GM23338 (cell line): ENCODE results near the gene HDAC5. TPM values are rescaled to one million over a fixed set of nuclear protein-coding genes. Genes with fewer than 3 reads are reported as not detected.

Experiments used
- ATAC-seq: fragments of 200-7000 bp; cut with Tn5 transposase; 3 replicates; pipeline ENCODE4 v1.9.1; 2020
- DNase-seq: peaks from one replicate; pipeline ENCODE4 v3.0.0-alpha.2; 2015; ENCODE audit warnings: low spot score
- H2AFZ ChIP-seq: fragments of 200-600 bp; sonication (generic); 2 replicates; pipeline ENCODE4 v1.8.0; 2016; ENCODE audit warnings: antibody characterized with exemption, mild to moderate bottlenecking, moderate library complexity
- H3F3A ChIP-seq: fragments of 200-600 bp; sonication (generic); replicated peaks from 2 replicates; pipeline ENCODE4 v1.8.0; 2017; ENCODE audit warnings: antibody characterized with exemption, mixed run types, low read depth
- H3K27ac ChIP-seq: fragments of 200-600 bp; sonication (generic); 2 replicates; pipeline ENCODE4 v1.6.1; 2016; ENCODE audit warnings: low read depth
- H3K27me3 ChIP-seq: fragments of 200-600 bp; sonication (generic); 2 replicates; pipeline ENCODE4 v1.8.0; 2016; ENCODE audit warnings: mild to moderate bottlenecking, mixed run types, moderate library complexity; ENCODE audit not compliant: insufficient read depth
- H3K36me3 ChIP-seq: fragments of 200-600 bp; sonication (generic); 2 replicates; pipeline ENCODE4 v1.8.0; 2016; ENCODE audit warnings: mild to moderate bottlenecking; ENCODE audit not compliant: insufficient read depth
- H3K4me1 ChIP-seq: fragments of 200-600 bp; sonication (generic); 2 replicates; pipeline ENCODE4 v1.8.0; 2016; ENCODE audit warnings: mild to moderate bottlenecking, moderate library complexity; ENCODE audit not compliant: insufficient read depth
- H3K4me2 ChIP-seq: fragments of 200-600 bp; sonication (generic); 2 replicates; pipeline ENCODE4 v1.7.1; 2017; ENCODE audit warnings: mixed run types
- H3K4me3 ChIP-seq: fragments of 200-600 bp; sonication (generic); 2 replicates; pipeline ENCODE4 v1.6.1; 2016; ENCODE audit warnings: mixed run types
- H3K79me2 ChIP-seq: fragments of 200-600 bp; sonication (generic); replicated peaks from 2 replicates; pipeline ENCODE4 v1.8.0; 2017; ENCODE audit warnings: mild to moderate bottlenecking; ENCODE audit not compliant: insufficient read depth
- H3K9me2 ChIP-seq: fragments of 200-600 bp; sonication (generic); 2 replicates; pipeline ENCODE4 v1.8.0; 2017; ENCODE audit not compliant: insufficient read depth
- H4K20me1 ChIP-seq: fragments of 200-600 bp; sonication (generic); replicated peaks from 2 replicates; pipeline ENCODE4 v1.8.0; 2017; ENCODE audit warnings: mild to moderate bottlenecking; ENCODE audit not compliant: insufficient read depth
- H3K27ac Mint-ChIP-seq: 2 replicates; pipeline ENCODE4 v1.8.0; 2020; ENCODE audit warnings: inconsistent platforms, mild to moderate bottlenecking, moderate library complexity, mixed read lengths
- H3K27me3 Mint-ChIP-seq: 3 replicates; pipeline ENCODE4 v1.8.0; 2022; ENCODE audit warnings: low read depth, mild to moderate bottlenecking, moderate library complexity, mixed read lengths, inconsistent platforms; ENCODE audit not compliant: insufficient read depth, poor library complexity
- H3K36me3 Mint-ChIP-seq: 3 replicates; pipeline ENCODE4 v1.8.0; 2021; ENCODE audit warnings: low read depth, mild to moderate bottlenecking, inconsistent platforms, moderate library complexity, mixed read lengths
- H3K4me1 Mint-ChIP-seq: 3 replicates; pipeline ENCODE4 v1.8.0; 2020; ENCODE audit warnings: mild to moderate bottlenecking, inconsistent platforms, mixed read lengths
- H3K4me3 Mint-ChIP-seq: 3 replicates; pipeline ENCODE4 v1.8.0; 2021; ENCODE audit warnings: moderate library complexity, mild to moderate bottlenecking, inconsistent platforms, mixed read lengths
- H3K9me3 Mint-ChIP-seq: 3 replicates; pipeline ENCODE4 v1.8.0; 2020; ENCODE audit warnings: moderate library complexity, mild to moderate bottlenecking, inconsistent platforms, mixed read lengths
- CREB1 ChIP-seq: fragments of 250-450 bp; sonication (Bioruptor Pico); IDR thresholded peaks from 2 replicates; pipeline ENCODE4 v1.5.0; 2020; ENCODE audit warnings: low read depth, mild to moderate bottlenecking, moderate library complexity
- EZH2 ChIP-seq: fragments of 200-600 bp; sonication (generic); IDR thresholded peaks from one replicate; pipeline ENCODE4 v1.8.0; 2017; ENCODE audit warnings: antibody characterized with exemption, mild to moderate bottlenecking, low read depth; ENCODE audit not compliant: unreplicated experiment
- EZH2phosphoT487 ChIP-seq: fragments of 200-600 bp; sonication (generic); IDR thresholded peaks from one replicate; pipeline ENCODE4 v1.8.1; 2018; ENCODE audit warnings: antibody characterized with exemption; ENCODE audit not compliant: unreplicated experiment
- JUNB ChIP-seq: IDR thresholded peaks from one replicate; pipeline ENCODE4 v1.6.1; 2016; ENCODE audit warnings: antibody characterized with exemption; ENCODE audit not compliant: unreplicated experiment
- NANOG ChIP-seq: IDR thresholded peaks from 2 replicates; pipeline ENCODE4 v1.6.1; 2016; ENCODE audit warnings: antibody characterized with exemption, borderline replicate concordance
- POLR2AphosphoS5 ChIP-seq: IDR thresholded peaks from 2 replicates; pipeline ENCODE4 v1.6.1; 2016; ENCODE audit warnings: antibody characterized with exemption, low read depth
- STAT1 ChIP-seq: IDR thresholded peaks from one replicate; pipeline ENCODE4 v1.6.1; 2016; ENCODE audit warnings: antibody characterized with exemption; ENCODE audit not compliant: unreplicated experiment
- ZNF114 ChIP-seq: fragments of 250-450 bp; sonication (Bioruptor Pico); IDR thresholded peaks from 2 replicates; pipeline ENCODE4 v1.5.0; 2020; ENCODE audit warnings: mild to moderate bottlenecking, moderate library complexity
- ZNF331 ChIP-seq: fragments of 250-450 bp; sonication (Bioruptor Pico); IDR thresholded peaks from 2 replicates; pipeline ENCODE4 v1.5.0; 2020; ENCODE audit warnings: low read depth, mild to moderate bottlenecking, moderate library complexity
- polyA plus RNA-seq: library from polyadenylated mRNA; unstranded; fragments of >200 nt; fragmentation: Nextera tagmentation; extraction: Ambion mirVana; gene quantifications from 2 replicates; pipeline ENCODE4 v1.2.1, GENCODE V29; 2016
- total RNA-seq: library from RNA; depleted of rRNA; stranded (reverse); fragments of >200 nt; shearing (Covaris generic); gene quantifications from 2 replicates; pipeline ENCODE4 v1.2.3, GENCODE V29; 2014
- TF ChIP-seq, protein P1 (sequence below): IDR thresholded peaks from one replicate; pipeline ENCODE4 v1.6.1; 2018; ENCODE audit warnings: antibody characterized with exemption; ENCODE audit not compliant: unreplicated experiment
- TF ChIP-seq, protein P2 (sequence below): IDR thresholded peaks from 2 replicates; pipeline ENCODE4 v1.6.1; 2016; ENCODE audit warnings: antibody characterized with exemption
- TF ChIP-seq, protein P3 (sequence below), 2 experiments: fragments of 200-600 bp in 1 of 2; sonication (generic) in 1 of 2; conservative IDR thresholded peaks; 2 replicates each; pipeline versions ENCODE4 v1.5.1 to v1.6.1; 2016 to 2017; ENCODE audit warnings: antibody characterized with exemption in 2 of 2, low read depth in 2 of 2, mild to moderate bottlenecking in 2 of 2, moderate library complexity in 1 of 2
- TF ChIP-seq, protein P4 (sequence below): fragments of 250-450 bp; sonication (Bioruptor Pico); IDR thresholded peaks from 2 replicates; pipeline ENCODE4 v1.5.0; 2020; ENCODE audit warnings: mild to moderate bottlenecking, moderate library complexity

Gene HDAC5
- total and polyA plus RNA-seq, 2 experiments from 2014 or later: 16.9 to 71.1 TPM

DNA sequence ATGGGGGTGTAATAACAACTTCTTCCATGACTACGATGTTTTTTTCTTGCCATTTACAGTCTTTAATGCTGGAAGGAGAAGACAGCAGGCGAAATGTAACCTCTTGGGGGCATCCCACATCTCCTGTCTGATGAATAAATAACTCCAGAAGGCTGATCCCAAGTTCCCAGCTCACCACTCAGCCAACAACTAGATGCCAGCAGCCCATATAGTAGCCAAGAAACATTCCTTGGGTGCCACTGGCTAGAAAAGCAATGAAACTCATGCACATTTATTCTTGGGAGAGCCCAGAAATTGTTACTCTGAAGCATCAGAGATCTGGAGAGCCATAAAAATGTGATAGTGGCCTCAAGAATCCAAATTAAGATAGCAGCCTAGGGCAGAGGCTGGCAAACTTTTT lies 86.0 kb downstream of the HDAC5 start:
- Histone ChIP-seq H3K79me2 (peaks cover 43% of the 10 kb centered on the region), H3F3A (peaks cover 4% of the 10 kb centered on the region; the same call in 1 of the 2 replicates), H4K20me1 (peaks cover 30% of the 10 kb centered on the region), H3K4me2 (no peak overlapping the region), H2AFZ (no peak overlapping the region), H3K4me3 (no peak overlapping the region), H3K36me3 (peaks cover 47% of the 10 kb centered on the region), H3K27ac (no peak overlapping the region), H3K9me2 (no peaks in the 10 kb centered on the region), H3K4me1 (no peaks in the 10 kb centered on the region), H3K27me3 (no peaks in the 10 kb centered on the region)
- peaks cover 2% of the 10 kb centered on the region for H3K27me3 Mint-ChIP-seq
- no peak for TF ChIP-seq CREB1 (CRISPR knock-in tag)
- TF ChIP-seq EZH2: no peak
- TF ChIP-seq EZH2phosphoT487: no peak
- no peak for TF ChIP-seq JUNB
- TF ChIP-seq, protein P1, sequence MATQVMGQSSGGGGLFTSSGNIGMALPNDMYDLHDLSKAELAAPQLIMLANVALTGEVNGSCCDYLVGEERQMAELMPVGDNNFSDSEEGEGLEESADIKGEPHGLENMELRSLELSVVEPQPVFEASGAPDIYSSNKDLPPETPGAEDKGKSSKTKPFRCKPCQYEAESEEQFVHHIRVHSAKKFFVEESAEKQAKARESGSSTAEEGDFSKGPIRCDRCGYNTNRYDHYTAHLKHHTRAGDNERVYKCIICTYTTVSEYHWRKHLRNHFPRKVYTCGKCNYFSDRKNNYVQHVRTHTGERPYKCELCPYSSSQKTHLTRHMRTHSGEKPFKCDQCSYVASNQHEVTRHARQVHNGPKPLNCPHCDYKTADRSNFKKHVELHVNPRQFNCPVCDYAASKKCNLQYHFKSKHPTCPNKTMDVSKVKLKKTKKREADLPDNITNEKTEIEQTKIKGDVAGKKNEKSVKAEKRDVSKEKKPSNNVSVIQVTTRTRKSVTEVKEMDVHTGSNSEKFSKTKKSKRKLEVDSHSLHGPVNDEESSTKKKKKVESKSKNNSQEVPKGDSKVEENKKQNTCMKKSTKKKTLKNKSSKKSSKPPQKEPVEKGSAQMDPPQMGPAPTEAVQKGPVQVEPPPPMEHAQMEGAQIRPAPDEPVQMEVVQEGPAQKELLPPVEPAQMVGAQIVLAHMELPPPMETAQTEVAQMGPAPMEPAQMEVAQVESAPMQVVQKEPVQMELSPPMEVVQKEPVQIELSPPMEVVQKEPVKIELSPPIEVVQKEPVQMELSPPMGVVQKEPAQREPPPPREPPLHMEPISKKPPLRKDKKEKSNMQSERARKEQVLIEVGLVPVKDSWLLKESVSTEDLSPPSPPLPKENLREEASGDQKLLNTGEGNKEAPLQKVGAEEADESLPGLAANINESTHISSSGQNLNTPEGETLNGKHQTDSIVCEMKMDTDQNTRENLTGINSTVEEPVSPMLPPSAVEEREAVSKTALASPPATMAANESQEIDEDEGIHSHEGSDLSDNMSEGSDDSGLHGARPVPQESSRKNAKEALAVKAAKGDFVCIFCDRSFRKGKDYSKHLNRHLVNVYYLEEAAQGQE: no peak
- TF ChIP-seq, protein P2, sequence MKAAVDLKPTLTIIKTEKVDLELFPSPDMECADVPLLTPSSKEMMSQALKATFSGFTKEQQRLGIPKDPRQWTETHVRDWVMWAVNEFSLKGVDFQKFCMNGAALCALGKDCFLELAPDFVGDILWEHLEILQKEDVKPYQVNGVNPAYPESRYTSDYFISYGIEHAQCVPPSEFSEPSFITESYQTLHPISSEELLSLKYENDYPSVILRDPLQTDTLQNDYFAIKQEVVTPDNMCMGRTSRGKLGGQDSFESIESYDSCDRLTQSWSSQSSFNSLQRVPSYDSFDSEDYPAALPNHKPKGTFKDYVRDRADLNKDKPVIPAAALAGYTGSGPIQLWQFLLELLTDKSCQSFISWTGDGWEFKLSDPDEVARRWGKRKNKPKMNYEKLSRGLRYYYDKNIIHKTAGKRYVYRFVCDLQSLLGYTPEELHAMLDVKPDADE: no peak
- TF ChIP-seq, protein P3, sequence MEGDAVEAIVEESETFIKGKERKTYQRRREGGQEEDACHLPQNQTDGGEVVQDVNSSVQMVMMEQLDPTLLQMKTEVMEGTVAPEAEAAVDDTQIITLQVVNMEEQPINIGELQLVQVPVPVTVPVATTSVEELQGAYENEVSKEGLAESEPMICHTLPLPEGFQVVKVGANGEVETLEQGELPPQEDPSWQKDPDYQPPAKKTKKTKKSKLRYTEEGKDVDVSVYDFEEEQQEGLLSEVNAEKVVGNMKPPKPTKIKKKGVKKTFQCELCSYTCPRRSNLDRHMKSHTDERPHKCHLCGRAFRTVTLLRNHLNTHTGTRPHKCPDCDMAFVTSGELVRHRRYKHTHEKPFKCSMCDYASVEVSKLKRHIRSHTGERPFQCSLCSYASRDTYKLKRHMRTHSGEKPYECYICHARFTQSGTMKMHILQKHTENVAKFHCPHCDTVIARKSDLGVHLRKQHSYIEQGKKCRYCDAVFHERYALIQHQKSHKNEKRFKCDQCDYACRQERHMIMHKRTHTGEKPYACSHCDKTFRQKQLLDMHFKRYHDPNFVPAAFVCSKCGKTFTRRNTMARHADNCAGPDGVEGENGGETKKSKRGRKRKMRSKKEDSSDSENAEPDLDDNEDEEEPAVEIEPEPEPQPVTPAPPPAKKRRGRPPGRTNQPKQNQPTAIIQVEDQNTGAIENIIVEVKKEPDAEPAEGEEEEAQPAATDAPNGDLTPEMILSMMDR (conservative IDR thresholded peaks at IDR 0.05; ENCODE audit: low read depth in 2 of 2): no peak
- TF ChIP-seq, protein P4, sequence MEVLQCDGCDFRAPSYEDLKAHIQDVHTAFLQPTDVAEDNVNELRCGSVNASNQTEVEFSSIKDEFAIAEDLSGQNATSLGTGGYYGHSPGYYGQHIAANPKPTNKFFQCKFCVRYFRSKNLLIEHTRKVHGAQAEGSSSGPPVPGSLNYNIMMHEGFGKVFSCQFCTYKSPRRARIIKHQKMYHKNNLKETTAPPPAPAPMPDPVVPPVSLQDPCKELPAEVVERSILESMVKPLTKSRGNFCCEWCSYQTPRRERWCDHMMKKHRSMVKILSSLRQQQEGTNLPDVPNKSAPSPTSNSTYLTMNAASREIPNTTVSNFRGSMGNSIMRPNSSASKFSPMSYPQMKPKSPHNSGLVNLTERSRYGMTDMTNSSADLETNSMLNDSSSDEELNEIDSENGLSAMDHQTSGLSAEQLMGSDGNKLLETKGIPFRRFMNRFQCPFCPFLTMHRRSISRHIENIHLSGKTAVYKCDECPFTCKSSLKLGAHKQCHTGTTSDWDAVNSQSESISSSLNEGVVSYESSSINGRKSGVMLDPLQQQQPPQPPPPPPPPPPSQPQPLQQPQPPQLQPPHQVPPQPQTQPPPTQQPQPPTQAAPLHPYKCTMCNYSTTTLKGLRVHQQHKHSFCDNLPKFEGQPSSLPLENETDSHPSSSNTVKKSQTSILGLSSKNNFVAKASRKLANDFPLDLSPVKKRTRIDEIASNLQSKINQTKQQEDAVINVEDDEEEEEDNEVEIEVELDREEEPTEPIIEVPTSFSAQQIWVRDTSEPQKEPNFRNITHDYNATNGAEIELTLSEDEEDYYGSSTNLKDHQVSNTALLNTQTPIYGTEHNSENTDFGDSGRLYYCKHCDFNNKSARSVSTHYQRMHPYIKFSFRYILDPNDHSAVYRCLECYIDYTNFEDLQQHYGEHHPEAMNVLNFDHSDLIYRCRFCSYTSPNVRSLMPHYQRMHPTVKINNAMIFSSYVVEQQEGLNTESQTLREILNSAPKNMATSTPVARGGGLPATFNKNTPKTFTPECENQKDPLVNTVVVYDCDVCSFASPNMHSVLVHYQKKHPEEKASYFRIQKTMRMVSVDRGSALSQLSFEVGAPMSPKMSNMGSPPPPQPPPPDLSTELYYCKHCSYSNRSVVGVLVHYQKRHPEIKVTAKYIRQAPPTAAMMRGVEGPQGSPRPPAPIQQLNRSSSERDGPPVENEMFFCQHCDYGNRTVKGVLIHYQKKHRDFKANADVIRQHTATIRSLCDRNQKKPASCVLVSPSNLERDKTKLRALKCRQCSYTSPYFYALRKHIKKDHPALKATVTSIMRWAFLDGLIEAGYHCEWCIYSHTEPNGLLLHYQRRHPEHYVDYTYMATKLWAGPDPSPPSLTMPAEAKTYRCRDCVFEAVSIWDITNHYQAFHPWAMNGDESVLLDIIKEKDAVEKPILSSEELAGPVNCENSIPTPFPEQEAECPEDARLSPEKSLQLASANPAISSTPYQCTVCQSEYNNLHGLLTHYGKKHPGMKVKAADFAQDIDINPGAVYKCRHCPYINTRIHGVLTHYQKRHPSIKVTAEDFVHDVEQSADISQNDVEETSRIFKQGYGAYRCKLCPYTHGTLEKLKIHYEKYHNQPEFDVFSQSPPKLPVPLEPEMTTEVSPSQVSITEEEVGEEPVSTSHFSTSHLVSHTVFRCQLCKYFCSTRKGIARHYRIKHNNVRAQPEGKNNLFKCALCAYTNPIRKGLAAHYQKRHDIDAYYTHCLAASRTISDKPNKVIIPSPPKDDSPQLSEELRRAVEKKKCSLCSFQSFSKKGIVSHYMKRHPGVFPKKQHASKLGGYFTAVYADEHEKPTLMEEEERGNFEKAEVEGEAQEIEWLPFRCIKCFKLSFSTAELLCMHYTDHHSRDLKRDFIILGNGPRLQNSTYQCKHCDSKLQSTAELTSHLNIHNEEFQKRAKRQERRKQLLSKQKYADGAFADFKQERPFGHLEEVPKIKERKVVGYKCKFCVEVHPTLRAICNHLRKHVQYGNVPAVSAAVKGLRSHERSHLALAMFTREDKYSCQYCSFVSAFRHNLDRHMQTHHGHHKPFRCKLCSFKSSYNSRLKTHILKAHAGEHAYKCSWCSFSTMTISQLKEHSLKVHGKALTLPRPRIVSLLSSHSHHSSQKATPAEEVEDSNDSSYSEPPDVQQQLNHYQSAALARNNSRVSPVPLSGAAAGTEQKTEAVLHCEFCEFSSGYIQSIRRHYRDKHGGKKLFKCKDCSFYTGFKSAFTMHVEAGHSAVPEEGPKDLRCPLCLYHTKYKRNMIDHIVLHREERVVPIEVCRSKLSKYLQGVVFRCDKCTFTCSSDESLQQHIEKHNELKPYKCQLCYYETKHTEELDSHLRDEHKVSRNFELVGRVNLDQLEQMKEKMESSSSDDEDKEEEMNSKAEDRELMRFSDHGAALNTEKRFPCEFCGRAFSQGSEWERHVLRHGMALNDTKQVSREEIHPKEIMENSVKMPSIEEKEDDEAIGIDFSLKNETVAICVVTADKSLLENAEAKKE: no peak
- TF ChIP-seq POLR2AphosphoS5: no peak
- no peak for TF ChIP-seq ZNF114 (CRISPR knock-in tag)
- no peak for TF ChIP-seq STAT1
- TF ChIP-seq NANOG: no peak
- no peak for TF ChIP-seq ZNF331 (CRISPR knock-in tag)
- DNase-seq (no peak), ATAC-seq (no peak)
- peaks cover 63% of the 10 kb centered on the region for H3K36me3 Mint-ChIP-seq
- H3K4me1 Mint-ChIP-seq: no peaks in the 10 kb centered on the region
- H3K27ac Mint-ChIP-seq: no peak overlapping the region
- no peaks in the 10 kb centered on the region for H3K9me3 Mint-ChIP-seq
- no peak overlapping the region for H3K4me3 Mint-ChIP-seq
